HepG2 (cell line): ENCODE results near the gene RMI2. TPM values are rescaled to one million over a fixed set of nuclear protein-coding genes. Genes with fewer than 3 reads are reported as not detected.

Experiments used
- BORCS8-MEF2B ChIP-seq: sonication (generic); formaldehyde crosslinking; IDR thresholded peaks from 2 replicates; pipeline ENCODE4 v1.8.0; 2022; ENCODE audit warnings: mild to moderate bottlenecking, missing genetic modification reagents
- HCFC1 ChIP-seq: fragments of 150-350 bp; IDR thresholded peaks from 2 replicates; pipeline ENCODE4 v1.6.1; 2014; ENCODE audit warnings: low read depth, low read length
- HNRNPH1 ChIP-seq: fragments of 200-400 bp; formaldehyde crosslinking; optimal IDR thresholded peaks from 2 replicates; pipeline ENCODE3; 2017; ENCODE audit warnings: mild to moderate bottlenecking, low read depth, low read length
- POLR2AphosphoS2 ChIP-seq: IDR thresholded peaks from 2 replicates; pipeline ENCODE4 v1.6.1; 2011; ENCODE audit warnings: low read depth, low read length, improper control_type of control experiment
- SALL2 ChIP-seq: sonication (generic); formaldehyde crosslinking; IDR thresholded peaks from 2 replicates; pipeline ENCODE4 v1.8.1; 2023; ENCODE audit warnings: mild to moderate bottlenecking, missing genetic modification reagents, inconsistent platforms
- SOX6 ChIP-seq, 2 experiments: fragments of 450-650 bp in 1 of 2; sonication (generic) in 1 of 2; formaldehyde crosslinking in 1 of 2; IDR thresholded peaks; 2 replicates each; pipeline versions ENCODE4 v1.4.0 to v1.6.1; 2017 to 2020; ENCODE audit warnings: antibody characterized with exemption in 1 of 2, mild to moderate bottlenecking in 1 of 2, missing genetic modification reagents in 1 of 2
- TCF7 ChIP-seq: sonication (generic); IDR thresholded peaks from 2 replicates; pipeline ENCODE4 v1.6.1; 2016; ENCODE audit warnings: antibody characterized with exemption, low read depth
- ZFY ChIP-seq: sonication (generic); formaldehyde crosslinking; IDR thresholded peaks from 2 replicates; pipeline ENCODE4 v1.4.0; 2020; ENCODE audit warnings: missing genetic modification reagents
- ZMAT3 ChIP-seq: sonication (generic); formaldehyde crosslinking; conservative IDR thresholded peaks from 2 replicates; pipeline ENCODE4 v1.7.0; 2021; ENCODE audit warnings: missing genetic modification reagents
- ZNF20 ChIP-seq: sonication (generic); formaldehyde crosslinking; IDR thresholded peaks from 2 replicates; pipeline ENCODE4 v1.4.0; 2020; ENCODE audit warnings: mild to moderate bottlenecking, moderate library complexity, missing genetic modification reagents
- ZNF251 ChIP-seq: sonication (generic); formaldehyde crosslinking; IDR thresholded peaks from 2 replicates; pipeline ENCODE4 v1.9.0; 2021; ENCODE audit warnings: mild to moderate bottlenecking, missing genetic modification reagents
- ZNF274 ChIP-seq: sonication (generic); formaldehyde crosslinking; IDR thresholded peaks from 2 replicates; pipeline ENCODE4 v1.5.1; 2020; ENCODE audit warnings: mild to moderate bottlenecking, missing genetic modification reagents
- ZNF446 ChIP-seq: sonication (generic); formaldehyde crosslinking; IDR thresholded peaks from 2 replicates; pipeline ENCODE4 v1.5.0; 2020; ENCODE audit warnings: mild to moderate bottlenecking, missing genetic modification reagents
- ZNF572 ChIP-seq: sonication (generic); formaldehyde crosslinking; IDR thresholded peaks from 2 replicates; pipeline ENCODE4 v1.5.1; 2020; ENCODE audit warnings: mild to moderate bottlenecking, missing genetic modification reagents
- polyA plus RNA-seq, 8 experiments: library from polyadenylated mRNA; depleted of rRNA in 3 of 8; stranded (reverse) in 7 of 8; unstranded in 1 of 8; fragments of >200 nt; fragmentation: Illumina TruSeq in 4 of 8; extraction: Trizol in 4 of 8; gene quantifications; 2 replicates each; pipeline versions ENCODE4 v1.2.1 to v1.2.3, GENCODE V29; 2011 to 2016; ENCODE audit warnings: low read depth in 4 of 8, missing spikeins in 1 of 8, mixed read lengths in 1 of 8; ENCODE audit not compliant: insufficient read depth in 1 of 8
- total RNA-seq, 5 experiments: library from RNA; depleted of rRNA; stranded (reverse); fragments of >200 nt; fragmentation: Illumina TruSeq; extraction: Trizol; gene quantifications; 2 replicates each; pipeline ENCODE4 v1.2.3, GENCODE V29; 2016; ENCODE audit warnings: low read depth in 1 of 5
- TF ChIP-seq, protein P1 (sequence below): sonication (generic); formaldehyde crosslinking; IDR thresholded peaks from one replicate; pipeline ENCODE4 v1.5.1; 2020; ENCODE audit warnings: mild to moderate bottlenecking, missing genetic modification reagents; ENCODE audit errors: not compliant biosample characterization
- TF ChIP-seq, protein P2 (sequence below): sonication (generic); formaldehyde crosslinking; IDR thresholded peaks from 2 replicates; pipeline ENCODE4 v1.5.0; 2020; ENCODE audit warnings: mild to moderate bottlenecking, missing genetic modification reagents
- TF ChIP-seq, protein P3 (sequence below): sonication (generic); formaldehyde crosslinking; IDR thresholded peaks from 2 replicates; pipeline ENCODE4 v1.4.0; 2020; ENCODE audit warnings: mild to moderate bottlenecking, missing genetic modification reagents
- TF ChIP-seq, protein P4 (sequence below): IDR thresholded peaks from 2 replicates; pipeline ENCODE4 v1.6.1; 2016; ENCODE audit warnings: control low read depth

Gene RMI2
- total and polyA plus RNA-seq, 2 of the 13 experiments (the other 11 are each of a cell fraction or from before 2014, with no cell fraction given) = 24.5 to 55.7 TPM

DNA sequence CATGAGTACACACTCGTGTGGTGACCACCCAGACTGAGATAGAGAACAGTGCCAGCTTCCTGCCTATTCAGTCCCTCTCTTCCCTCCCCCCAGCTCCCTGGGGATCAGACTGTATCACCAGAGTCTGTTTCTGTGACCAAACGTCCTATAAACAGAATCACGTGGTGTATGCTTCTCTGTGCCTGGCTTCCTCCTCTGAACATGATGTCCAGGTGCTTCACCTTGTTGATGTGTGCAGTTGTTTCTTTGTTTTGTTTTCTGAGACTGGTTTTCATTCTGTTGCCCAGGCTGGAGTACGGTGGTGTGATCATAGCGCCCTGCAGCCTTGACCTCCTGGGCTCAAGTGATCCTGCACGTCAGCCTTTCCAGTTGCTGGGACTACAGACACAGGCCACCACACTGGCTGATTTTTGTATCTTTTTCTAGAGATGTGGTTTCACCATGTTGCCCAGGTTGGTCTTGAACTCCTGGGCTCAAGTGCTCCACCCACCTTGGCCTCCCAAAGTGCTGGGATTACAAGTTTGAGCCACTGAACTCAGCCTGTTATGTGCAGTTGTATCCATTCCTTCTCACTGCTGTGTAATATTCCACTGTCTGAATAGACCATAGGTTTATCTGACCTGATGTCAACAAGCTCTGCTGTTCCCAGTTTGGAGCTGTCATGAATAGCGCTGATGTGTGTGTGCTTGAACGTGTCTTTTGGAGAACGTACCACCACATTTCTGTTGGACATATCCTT is 35.2 kb upstream of the RMI2 start (continued):
- TF ChIP-seq, protein P1, sequence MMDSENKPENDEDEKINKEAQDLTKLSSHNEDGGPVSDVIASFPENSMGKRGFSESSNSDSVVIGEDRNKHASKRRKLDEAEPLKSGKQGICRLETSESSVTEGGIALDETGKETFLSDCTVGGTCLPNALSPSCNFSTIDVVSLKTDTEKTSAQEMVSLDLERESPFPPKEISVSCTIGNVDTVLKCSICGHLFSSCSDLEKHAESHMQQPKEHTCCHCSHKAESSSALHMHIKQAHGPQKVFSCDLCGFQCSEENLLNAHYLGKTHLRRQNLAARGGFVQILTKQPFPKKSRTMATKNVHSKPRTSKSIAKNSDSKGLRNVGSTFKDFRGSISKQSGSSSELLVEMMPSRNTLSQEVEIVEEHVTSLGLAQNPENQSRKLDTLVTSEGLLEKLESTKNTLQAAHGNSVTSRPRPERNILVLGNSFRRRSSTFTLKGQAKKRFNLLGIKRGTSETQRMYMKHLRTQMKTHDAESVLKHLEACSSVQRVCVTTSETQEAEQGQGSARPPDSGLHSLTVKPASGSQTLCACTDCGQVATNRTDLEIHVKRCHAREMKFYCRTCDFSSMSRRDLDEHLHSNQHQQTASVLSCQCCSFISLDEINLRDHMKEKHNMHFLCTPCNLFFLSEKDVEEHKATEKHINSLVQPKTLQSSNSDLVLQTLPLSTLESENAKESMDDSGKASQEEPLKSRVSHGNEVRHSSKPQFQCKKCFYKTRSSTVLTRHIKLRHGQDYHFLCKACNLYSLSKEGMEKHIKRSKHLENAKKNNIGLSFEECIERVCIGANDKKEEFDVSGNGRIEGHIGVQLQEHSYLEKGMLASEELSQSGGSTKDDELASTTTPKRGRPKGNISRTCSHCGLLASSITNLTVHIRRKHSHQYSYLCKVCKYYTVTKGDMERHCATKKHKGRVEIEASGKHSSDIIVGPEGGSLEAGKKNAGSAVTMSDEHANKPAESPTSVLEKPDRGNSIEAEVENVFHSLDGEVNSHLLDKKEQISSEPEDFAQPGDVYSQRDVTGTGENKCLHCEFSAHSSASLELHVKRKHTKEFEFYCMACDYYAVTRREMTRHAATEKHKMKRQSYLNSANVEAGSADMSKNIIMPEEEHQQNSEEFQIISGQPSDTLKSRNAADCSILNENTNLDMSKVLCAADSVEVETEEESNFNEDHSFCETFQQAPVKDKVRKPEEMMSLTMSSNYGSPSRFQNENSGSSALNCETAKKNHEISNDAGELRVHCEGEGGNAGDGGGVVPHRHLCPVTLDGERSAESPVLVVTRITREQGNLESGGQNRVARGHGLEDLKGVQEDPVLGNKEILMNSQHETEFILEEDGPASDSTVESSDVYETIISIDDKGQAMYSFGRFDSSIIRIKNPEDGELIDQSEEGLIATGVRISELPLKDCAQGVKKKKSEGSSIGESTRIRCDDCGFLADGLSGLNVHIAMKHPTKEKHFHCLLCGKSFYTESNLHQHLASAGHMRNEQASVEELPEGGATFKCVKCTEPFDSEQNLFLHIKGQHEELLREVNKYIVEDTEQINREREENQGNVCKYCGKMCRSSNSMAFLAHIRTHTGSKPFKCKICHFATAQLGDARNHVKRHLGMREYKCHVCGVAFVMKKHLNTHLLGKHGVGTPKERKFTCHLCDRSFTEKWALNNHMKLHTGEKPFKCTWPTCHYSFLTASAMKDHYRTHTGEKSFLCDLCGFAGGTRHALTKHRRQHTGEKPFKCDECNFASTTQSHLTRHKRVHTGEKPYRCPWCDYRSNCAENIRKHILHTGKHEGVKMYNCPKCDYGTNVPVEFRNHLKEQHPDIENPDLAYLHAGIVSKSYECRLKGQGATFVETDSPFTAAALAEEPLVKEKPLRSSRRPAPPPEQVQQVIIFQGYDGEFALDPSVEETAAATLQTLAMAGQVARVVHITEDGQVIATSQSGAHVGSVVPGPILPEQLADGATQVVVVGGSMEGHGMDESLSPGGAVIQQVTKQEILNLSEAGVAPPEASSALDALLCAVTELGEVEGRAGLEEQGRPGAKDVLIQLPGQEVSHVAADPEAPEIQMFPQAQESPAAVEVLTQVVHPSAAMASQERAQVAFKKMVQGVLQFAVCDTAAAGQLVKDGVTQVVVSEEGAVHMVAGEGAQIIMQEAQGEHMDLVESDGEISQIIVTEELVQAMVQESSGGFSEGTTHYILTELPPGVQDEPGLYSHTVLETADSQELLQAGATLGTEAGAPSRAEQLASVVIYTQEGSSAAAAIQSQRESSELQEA = no peak
- TF ChIP-seq ZNF20 (no peak), POLR2AphosphoS2 (no peak), ZNF274 (CRISPR knock-in tag) (peak; percentile 68), ZMAT3 (CRISPR knock-in tag) (peak; percentile 56; the same call in 1 of the 2 replicates), ZNF251 (no peak), ZNF446 (CRISPR knock-in tag) (no peak), TCF7 (peak; percentile 41; the same call in 1 of the 2 replicates), SALL2 (no peak), ZFY (CRISPR knock-in tag) (no peak; the same call in 1 of the 2 replicates), ZNF572 (CRISPR knock-in tag) (no peak), BORCS8-MEF2B (CRISPR knock-in tag) (no peak; the same call in 1 of the 2 replicates), HNRNPH1 (peak; percentile 20), HCFC1 (no peak), SOX6 (IDR thresholded peaks at IDR 0.05) (no peak), SOX6 (CRISPR knock-in tag; IDR thresholded peaks at IDR 0.05) (peak; percentile 86)
- TF ChIP-seq, protein P2, sequence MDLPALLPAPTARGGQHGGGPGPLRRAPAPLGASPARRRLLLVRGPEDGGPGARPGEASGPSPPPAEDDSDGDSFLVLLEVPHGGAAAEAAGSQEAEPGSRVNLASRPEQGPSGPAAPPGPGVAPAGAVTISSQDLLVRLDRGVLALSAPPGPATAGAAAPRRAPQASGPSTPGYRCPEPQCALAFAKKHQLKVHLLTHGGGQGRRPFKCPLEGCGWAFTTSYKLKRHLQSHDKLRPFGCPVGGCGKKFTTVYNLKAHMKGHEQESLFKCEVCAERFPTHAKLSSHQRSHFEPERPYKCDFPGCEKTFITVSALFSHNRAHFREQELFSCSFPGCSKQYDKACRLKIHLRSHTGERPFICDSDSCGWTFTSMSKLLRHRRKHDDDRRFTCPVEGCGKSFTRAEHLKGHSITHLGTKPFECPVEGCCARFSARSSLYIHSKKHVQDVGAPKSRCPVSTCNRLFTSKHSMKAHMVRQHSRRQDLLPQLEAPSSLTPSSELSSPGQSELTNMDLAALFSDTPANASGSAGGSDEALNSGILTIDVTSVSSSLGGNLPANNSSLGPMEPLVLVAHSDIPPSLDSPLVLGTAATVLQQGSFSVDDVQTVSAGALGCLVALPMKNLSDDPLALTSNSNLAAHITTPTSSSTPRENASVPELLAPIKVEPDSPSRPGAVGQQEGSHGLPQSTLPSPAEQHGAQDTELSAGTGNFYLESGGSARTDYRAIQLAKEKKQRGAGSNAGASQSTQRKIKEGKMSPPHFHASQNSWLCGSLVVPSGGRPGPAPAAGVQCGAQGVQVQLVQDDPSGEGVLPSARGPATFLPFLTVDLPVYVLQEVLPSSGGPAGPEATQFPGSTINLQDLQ (CRISPR knock-in tag) = no peak
- TF ChIP-seq, protein P3, sequence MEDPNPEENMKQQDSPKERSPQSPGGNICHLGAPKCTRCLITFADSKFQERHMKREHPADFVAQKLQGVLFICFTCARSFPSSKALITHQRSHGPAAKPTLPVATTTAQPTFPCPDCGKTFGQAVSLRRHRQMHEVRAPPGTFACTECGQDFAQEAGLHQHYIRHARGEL (CRISPR knock-in tag) = no peak
- TF ChIP-seq, protein P4, sequence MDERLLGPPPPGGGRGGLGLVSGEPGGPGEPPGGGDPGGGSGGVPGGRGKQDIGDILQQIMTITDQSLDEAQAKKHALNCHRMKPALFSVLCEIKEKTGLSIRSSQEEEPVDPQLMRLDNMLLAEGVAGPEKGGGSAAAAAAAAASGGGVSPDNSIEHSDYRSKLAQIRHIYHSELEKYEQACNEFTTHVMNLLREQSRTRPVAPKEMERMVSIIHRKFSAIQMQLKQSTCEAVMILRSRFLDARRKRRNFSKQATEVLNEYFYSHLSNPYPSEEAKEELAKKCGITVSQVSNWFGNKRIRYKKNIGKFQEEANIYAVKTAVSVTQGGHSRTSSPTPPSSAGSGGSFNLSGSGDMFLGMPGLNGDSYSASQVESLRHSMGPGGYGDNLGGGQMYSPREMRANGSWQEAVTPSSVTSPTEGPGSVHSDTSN (CRISPR knock-in tag) = no peak
